CD4-positive, alpha-beta memory T cell (primary cell): ENCODE results near the gene AQP7. TPM values are rescaled to one million over a fixed set of nuclear protein-coding genes. Genes with fewer than 3 reads are reported as not detected.
A peak's percentile ranks its signal among the peaks of the same experiment; 100 is the strongest.
"Not testable (repeated sequence)": the region's sequence is repeated elsewhere in the genome, so short reads cannot be mapped to it uniquely, and the experiment has no call there.

Experiments used
- CTCF ChIA-PET: fragments of 350-600 bp; sonication (Branson Sonifier 250); formaldehyde crosslinking; loops from one replicate; lab custom pipeline; 2021; ENCODE audit warnings: inconsistent platforms; ENCODE audit not compliant: partially characterized antibody; lab: Charles Lee
- POLR2A ChIA-PET: fragments of 350-600 bp; sonication (Branson Sonifier 250); formaldehyde crosslinking; loops from one replicate; lab custom pipeline; 2021; ENCODE audit not compliant: partially characterized antibody; lab: Charles Lee
- DNase-seq, 5 donors: peaks; one replicate each; pipeline versions ENCODE4 v3.0.0 to v3.0.0-alpha.2; 2020 to 2022; ENCODE audit warnings: mixed read lengths in 1 of 5
- H3K27ac ChIP-seq: one replicate; pipeline ENCODE4 v1.7.0; 2013; ENCODE audit warnings: low read depth, low read length
- H3K27me3 ChIP-seq: 2 replicates; pipeline ENCODE4 v1.7.0; 2013; ENCODE audit warnings: mild to moderate bottlenecking, low read length, moderate library complexity; ENCODE audit not compliant: insufficient read depth
- H3K36me3 ChIP-seq: 2 replicates; pipeline ENCODE4 v1.7.0; 2013; ENCODE audit warnings: mild to moderate bottlenecking, low read length, moderate library complexity; ENCODE audit not compliant: insufficient read depth
- H3K4me1 ChIP-seq: 2 replicates; pipeline ENCODE4 v1.7.0; 2013; ENCODE audit warnings: mild to moderate bottlenecking, low read length, moderate library complexity; ENCODE audit not compliant: insufficient read depth
- H3K4me3 ChIP-seq, 2 donors: one replicate each; pipeline ENCODE4 v1.7.0; 2013; ENCODE audit warnings: low read length in 2 of 2, mild to moderate bottlenecking in 1 of 2
- H3K9me3 ChIP-seq, 2 donors: one replicate each; pipeline ENCODE4 v1.7.0; 2013; ENCODE audit warnings: low read length in 2 of 2, control low read depth in 1 of 2; ENCODE audit not compliant: control insufficient read depth in 1 of 2
- H3K27ac Mint-ChIP-seq, 7 donors: one replicate each; pipeline ENCODE4 v1.8.0; 2020 to 2021; ENCODE audit warnings: mixed read lengths in 7 of 7, mild to moderate bottlenecking in 6 of 7, inconsistent platforms in 3 of 7, moderate library complexity in 3 of 7
- H3K27me3 Mint-ChIP-seq, 2 donors: one replicate each; pipeline ENCODE4 v1.8.0; 2020 to 2021; ENCODE audit warnings: mixed read lengths in 2 of 2
- H3K36me3 Mint-ChIP-seq, 2 donors: one replicate each; pipeline ENCODE4 v1.8.0; 2020 to 2021; ENCODE audit warnings: mixed read lengths in 2 of 2, inconsistent platforms in 1 of 2, mild to moderate bottlenecking in 1 of 2
- H3K4me1 Mint-ChIP-seq, 4 donors: one replicate each; pipeline ENCODE4 v1.8.0; 2020 to 2021; ENCODE audit warnings: mixed read lengths in 4 of 4, mild to moderate bottlenecking in 1 of 4
- H3K4me3 Mint-ChIP-seq, 8 donors: one replicate each; pipeline ENCODE4 v1.8.0; 2020 to 2021; ENCODE audit warnings: mixed read lengths in 8 of 8, mild to moderate bottlenecking in 7 of 8, moderate library complexity in 6 of 8, inconsistent platforms in 3 of 8
- H3K9me3 Mint-ChIP-seq, 8 donors: one replicate each; pipeline ENCODE4 v1.8.0; 2020 to 2021; ENCODE audit warnings: mixed read lengths in 8 of 8, mild to moderate bottlenecking in 5 of 8, inconsistent platforms in 3 of 8, moderate library complexity in 1 of 8
- intact Hi-C: fragments of 100-400 bp; cut with micrococcal nuclease; formaldehyde crosslinking; loops from one replicate; pipeline ENCODE4 v1.15.1; 2023
- polyA plus RNA-seq, 2 donors: library from polyadenylated mRNA; unstranded; fragments of 300-500 nt; fragmentation: Illumina TruSeq; gene quantifications; one replicate each; pipeline ENCODE4 v1.2.3, GENCODE V29; 2021
- total RNA-seq, 2 experiments: library from RNA; stranded (reverse); gene quantifications; one replicate each; pipeline ENCODE4 v1.2.3, GENCODE V29; 2021

Gene AQP7
- total and polyA plus RNA-seq, 4 experiments from 2014 or later: 0.30 to 0.81 TPM; not detected in 2

- Mint-ChIP-seq H3K27me3 (no peaks in the 10 kb centered on the region), H3K4me1 (no peaks in the 10 kb centered on the region), H3K9me3 (no peaks in the 10 kb centered on the region), H3K36me3 (peaks cover 46 to 76% of the 10 kb centered on the region in 2 donors), H3K4me3 (no peak overlapping the region), H3K27ac (peak overlapping the region in 3 of 7 donors; percentile 16 to 59 (median 52))
- no peak for DNase-seq
- CTCF ChIA-PET: interaction anchor here (2.8 kb wide), 1 partner anchor 7 kb away, joined by 20 read pairs; no protein-coding TSS in a partner anchor
- peaks cover 51% of the 10 kb centered on the region for H3K36me3 ChIP-seq
- H3K4me3 ChIP-seq: no peak overlapping the region
- H3K9me3 ChIP-seq: no peaks in the 10 kb centered on the region
- intact Hi-C loops: no loop called here
- H3K4me1 ChIP-seq: no peaks in the 10 kb centered on the region
- no peak overlapping the region for H3K27ac ChIP-seq
- POLR2A ChIA-PET: no interaction called here
- no peaks in the 10 kb centered on the region for H3K27me3 ChIP-seq
These were observed 35.3 kb downstream of the AQP7 start for GRCh38 chr9:33366979-33367480.

GRCh38 chr9:33364814-33365213 lies 37.6 kb downstream of the AQP7 start:
- H3K36me3 Mint-ChIP-seq: peaks cover 43 to 61% of the 10 kb centered on the region in 2 donors
- POLR2A ChIA-PET: interaction anchor here (1.2 kb wide), 1 partner anchor 75 kb away, joined by 3 read pairs; the partner anchor contains the start of gene NFX1

GRCh38 chr9:33364127-33364526 lies 38.2 kb downstream of the AQP7 start:
- intact Hi-C loops: no loop called here
- H3K27ac Mint-ChIP-seq: peak overlapping the region in 2 of 7 donors; percentile 9 to 51
- H3K36me3 Mint-ChIP-seq: peaks cover 39 to 57% of the 10 kb centered on the region in 2 donors

More at GRCh38 chr9:33364814-33365213, 37.6 kb downstream of the AQP7 start:
- H3K4me3 ChIP-seq, H3K27me3 ChIP-seq, H3K27ac ChIP-seq, H3K4me1 Mint-ChIP-seq, H3K27me3 Mint-ChIP-seq, H3K27ac Mint-ChIP-seq, H3K4me1 ChIP-seq, DNase-seq, H3K4me3 Mint-ChIP-seq, H3K9me3 ChIP-seq, H3K9me3 Mint-ChIP-seq, intact Hi-C loops: not testable (repeated sequence)
- H3K36me3 ChIP-seq: peaks cover 41% of the 10 kb centered on the region
- CTCF ChIA-PET: interaction anchor here (0.9 to 2.8 kb wide), 2 partner anchors 10 to 88 kb away, joined by 4 to 20 read pairs; no protein-coding TSS in a partner anchor

GRCh38 chr9:33358641-33359040 lies 43.7 kb downstream of the AQP7 start:
- H3K9me3 ChIP-seq, H3K9me3 Mint-ChIP-seq, H3K36me3 ChIP-seq, H3K4me3 ChIP-seq, H3K27ac Mint-ChIP-seq, POLR2A ChIA-PET, intact Hi-C loops, H3K4me1 Mint-ChIP-seq, H3K27me3 Mint-ChIP-seq, DNase-seq, H3K27me3 ChIP-seq, H3K27ac ChIP-seq, H3K4me3 Mint-ChIP-seq, H3K4me1 ChIP-seq: not testable (repeated sequence)
- H3K36me3 Mint-ChIP-seq: peaks cover 41 to 44% of the 10 kb centered on the region in 2 donors
- CTCF ChIA-PET: interaction anchor here (1.3 kb wide), 1 partner anchor 16 kb away, joined by 4 read pairs; no protein-coding TSS in a partner anchor

More at GRCh38 chr9:33364127-33364526, 38.2 kb downstream of the AQP7 start:
- H3K4me1 Mint-ChIP-seq: no peaks in the 10 kb centered on the region
- Histone ChIP-seq H3K9me3 (no peaks in the 10 kb centered on the region), H3K27ac (no peak overlapping the region), H3K36me3 (peaks cover 40% of the 10 kb centered on the region), H3K4me1 (no peaks in the 10 kb centered on the region), H3K4me3 (no peak overlapping the region), H3K27me3 (no peaks in the 10 kb centered on the region)
- ChIA-PET CTCF (interaction anchor here (2.8 kb wide), 1 partner anchor 10 kb away, joined by 20 read pairs; no protein-coding TSS in a partner anchor), POLR2A (no interaction called here)
- no peak overlapping the region for H3K4me3 Mint-ChIP-seq
- DNase-seq: no peak
- H3K27me3 Mint-ChIP-seq: no peaks in the 10 kb centered on the region
- no peaks in the 10 kb centered on the region for H3K9me3 Mint-ChIP-seq

- POLR2A ChIA-PET: no interaction called here
- intact Hi-C loops: no loop called here
- Mint-ChIP-seq H3K27ac (no peak overlapping the region), H3K4me1 (peaks cover 0 to 3% (median 0%) of the 10 kb centered on the region in 4 donors), H3K36me3 (peaks cover 35 to 51% of the 10 kb centered on the region in 2 donors), H3K4me3 (no peak overlapping the region), H3K27me3 (no peaks in the 10 kb centered on the region), H3K9me3 (no peaks in the 10 kb centered on the region)
- Histone ChIP-seq H3K27ac (no peak overlapping the region), H3K4me3 (no peak overlapping the region), H3K27me3 (no peaks in the 10 kb centered on the region), H3K36me3 (no peaks in the 10 kb centered on the region), H3K4me1 (no peaks in the 10 kb centered on the region), H3K9me3 (no peaks in the 10 kb centered on the region)
- DNase-seq: no peak
- CTCF ChIA-PET: no interaction called here
These were observed 46.4 kb downstream of the AQP7 start for GRCh38 chr9:33355933-33356332.

- Mint-ChIP-seq H3K4me1 (peaks cover 0 to 3% (median 0%) of the 10 kb centered on the region in 4 donors), H3K27me3 (no peaks in the 10 kb centered on the region), H3K9me3 (no peaks in the 10 kb centered on the region), H3K36me3 (peaks cover 33 to 49% of the 10 kb centered on the region in 2 donors), H3K4me3 (no peak overlapping the region), H3K27ac (peak overlapping the region in 4 of 7 donors; percentile 22 to 66 (median 59))
- intact Hi-C loops: no loop called here
- no peaks in the 10 kb centered on the region for H3K27me3 ChIP-seq
- CTCF ChIA-PET: interaction anchor here (1.6 to 1.9 kb wide), 2 partner anchors 20 to 112 kb away, joined by 6 to 7 read pairs; no protein-coding TSS in a partner anchor
- no peaks in the 10 kb centered on the region for H3K9me3 ChIP-seq
- peak in 1 of 5 donors; percentile 8 for DNase-seq
- H3K36me3 ChIP-seq: no peaks in the 10 kb centered on the region
- no peak overlapping the region for H3K4me3 ChIP-seq
- POLR2A ChIA-PET: no interaction called here
- H3K27ac ChIP-seq: no peak overlapping the region
- H3K4me1 ChIP-seq: no peaks in the 10 kb centered on the region
These were observed 47.6 kb downstream of the AQP7 start for GRCh38 chr9:33354651-33355211.

- ChIA-PET POLR2A (interaction anchor here (1.5 kb wide), 1 partner anchor 62 kb away, joined by 6 read pairs; the partner anchor contains the start of gene NFX1), CTCF (interaction anchor here (1.1 kb wide), 1 partner anchor 64 kb away, joined by 3 read pairs; no protein-coding TSS in a partner anchor)
- Histone ChIP-seq H3K4me1 (no peaks in the 10 kb centered on the region), H3K36me3 (peaks cover 9% of the 10 kb centered on the region), H3K27ac (no peak overlapping the region), H3K27me3 (no peaks in the 10 kb centered on the region), H3K4me3 (no peak overlapping the region), H3K9me3 (no peaks in the 10 kb centered on the region)
- H3K4me3 Mint-ChIP-seq: no peak overlapping the region
- peaks cover 55 to 70% of the 10 kb centered on the region in 2 donors for H3K36me3 Mint-ChIP-seq
- H3K9me3 Mint-ChIP-seq: no peaks in the 10 kb centered on the region
- intact Hi-C loops: no loop called here
- no peak for DNase-seq
- H3K27me3 Mint-ChIP-seq: no peaks in the 10 kb centered on the region
- peaks cover 0 to 3% (median 0%) of the 10 kb centered on the region in 4 donors for H3K4me1 Mint-ChIP-seq
- H3K27ac Mint-ChIP-seq: peak overlapping the region in 2 of 7 donors; percentile 27 to 76
These were observed 50.8 kb downstream of the AQP7 start for GRCh38 chr9:33351547-33351946.
